ENCODE data around the gene TRIM37.
"Not testable (repeated sequence)": the region's sequence is repeated elsewhere in the genome, so short reads cannot be mapped to it uniquely, and the experiment has no call there.

Gene TRIM37

DNA sequence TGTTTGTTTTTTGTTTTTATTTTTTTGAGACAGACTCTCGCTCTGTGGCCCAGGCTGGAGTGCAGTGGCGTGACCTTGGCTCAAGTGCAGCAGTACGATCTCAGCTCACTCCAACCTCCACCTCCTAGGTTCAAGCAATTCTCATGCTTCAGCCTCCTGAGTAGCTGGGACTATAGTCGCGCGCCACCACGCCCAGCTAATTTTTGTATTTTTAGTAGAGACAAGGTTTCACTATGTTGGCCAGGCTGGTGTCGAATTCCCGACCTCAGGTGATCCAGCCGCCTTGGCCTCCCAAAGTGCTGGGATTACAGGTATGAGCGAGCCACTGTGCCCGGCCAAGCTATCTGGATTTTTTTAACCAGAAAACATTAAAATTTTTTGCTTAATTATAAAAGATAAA, 16.1 kb downstream of the TRIM37 start:
- H3K4me3 ChIP-seq (ENCODE audit: extremely low read depth, insufficient read depth, low read length, poor library complexity, severe bottlenecking); H3K27ac ChIP-seq (ENCODE audit: low read depth, low read length, severe bottlenecking); H3K4me1 ChIP-seq (ENCODE audit: control insufficient read depth, insufficient read depth, low read length, poor library complexity, severe bottlenecking); H3K9me3 ChIP-seq (ENCODE audit: control insufficient read depth, low read length): not testable (repeated sequence)
- peaks cover 20% of the 10 kb centered on the region for H3K36me3 ChIP-seq (ENCODE audit: control insufficient read depth, insufficient read depth, low read length)
- WGBS, 2 experiments (ENCODE audit: insufficient coverage in 2 of 2): 98 to 100% methylated on average over 7 to 10 of the region's 12 CpGs

DNA sequence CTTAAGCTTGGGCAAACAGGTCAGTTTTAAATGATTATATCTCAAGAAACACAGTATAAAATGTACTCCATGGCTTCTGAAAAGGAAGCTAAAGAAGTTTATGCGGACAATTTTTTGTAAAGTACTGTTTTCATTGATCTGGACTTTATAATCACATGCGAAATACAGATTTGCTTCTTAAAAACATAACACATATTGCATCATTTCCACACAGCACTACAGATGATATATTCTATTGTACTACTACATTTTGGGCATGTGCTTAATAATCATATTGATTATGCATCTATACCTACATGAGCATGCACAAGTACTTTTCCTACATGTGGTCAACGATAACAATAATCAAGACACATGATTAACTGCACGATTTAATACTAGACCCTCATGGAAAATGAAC, 22.5 kb downstream of the TRIM37 start:
- H3K4me3 ChIP-seq (ENCODE audit: extremely low read depth, insufficient read depth, low read length, poor library complexity, severe bottlenecking): no peak overlapping the region
- H3K27ac ChIP-seq (ENCODE audit: low read depth, low read length, severe bottlenecking): no peak overlapping the region
- no peaks in the 10 kb centered on the region for H3K4me1 ChIP-seq (ENCODE audit: control insufficient read depth, insufficient read depth, low read length, poor library complexity, severe bottlenecking)
- no CpG with 5 or more reads among the region's 4 CpGs for WGBS, 2 experiments (ENCODE audit: insufficient coverage in 2 of 2)
- H3K36me3 ChIP-seq (ENCODE audit: control insufficient read depth, insufficient read depth, low read length): peaks cover 36% of the 10 kb centered on the region
- no peaks in the 10 kb centered on the region for H3K9me3 ChIP-seq (ENCODE audit: control insufficient read depth, low read length)

GRCh38 chr17:59074494-59074893, 32.2 kb downstream of the TRIM37 start:
- Histone ChIP-seq H3K4me1 (ENCODE audit: control insufficient read depth, insufficient read depth, low read length, poor library complexity, severe bottlenecking) (no peaks in the 10 kb centered on the region), H3K36me3 (ENCODE audit: control insufficient read depth, insufficient read depth, low read length) (peaks cover 42% of the 10 kb centered on the region), H3K4me3 (ENCODE audit: extremely low read depth, insufficient read depth, low read length, poor library complexity, severe bottlenecking) (no peak overlapping the region), H3K9me3 (ENCODE audit: control insufficient read depth, low read length) (no peaks in the 10 kb centered on the region), H3K27ac (ENCODE audit: low read depth, low read length, severe bottlenecking) (no peak overlapping the region)

DNA sequence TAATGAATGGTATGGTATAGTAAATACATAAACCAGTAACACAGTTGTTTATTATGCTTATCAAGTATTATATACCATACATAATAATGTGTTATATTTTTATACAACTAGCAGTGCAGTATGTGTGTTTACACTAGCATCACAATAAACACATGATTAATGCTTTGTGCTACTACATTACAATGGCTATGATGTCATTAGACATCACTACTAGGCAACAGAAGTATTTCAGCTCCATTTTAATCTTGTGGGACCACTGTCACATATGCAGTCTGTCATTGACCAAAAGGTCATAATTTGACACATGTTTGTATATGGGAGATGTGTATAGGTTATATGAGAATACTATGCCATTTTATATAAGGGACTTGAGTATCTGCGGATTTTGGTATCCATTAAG, 32.7 kb downstream of the TRIM37 start:
- Histone ChIP-seq H3K36me3 (ENCODE audit: control insufficient read depth, insufficient read depth, low read length) (peaks cover 39% of the 10 kb centered on the region), H3K27ac (ENCODE audit: low read depth, low read length, severe bottlenecking) (no peak overlapping the region), H3K9me3 (ENCODE audit: control insufficient read depth, low read length) (no peaks in the 10 kb centered on the region), H3K4me3 (ENCODE audit: extremely low read depth, insufficient read depth, low read length, poor library complexity, severe bottlenecking) (no peak overlapping the region), H3K4me1 (ENCODE audit: control insufficient read depth, insufficient read depth, low read length, poor library complexity, severe bottlenecking) (no peaks in the 10 kb centered on the region)
- 100% methylated on average over 1 of the region's 1 CpG; no CpG with 5 or more reads in 1 of the 2 experiments for WGBS, 2 experiments (ENCODE audit: insufficient coverage in 2 of 2)

DNA sequence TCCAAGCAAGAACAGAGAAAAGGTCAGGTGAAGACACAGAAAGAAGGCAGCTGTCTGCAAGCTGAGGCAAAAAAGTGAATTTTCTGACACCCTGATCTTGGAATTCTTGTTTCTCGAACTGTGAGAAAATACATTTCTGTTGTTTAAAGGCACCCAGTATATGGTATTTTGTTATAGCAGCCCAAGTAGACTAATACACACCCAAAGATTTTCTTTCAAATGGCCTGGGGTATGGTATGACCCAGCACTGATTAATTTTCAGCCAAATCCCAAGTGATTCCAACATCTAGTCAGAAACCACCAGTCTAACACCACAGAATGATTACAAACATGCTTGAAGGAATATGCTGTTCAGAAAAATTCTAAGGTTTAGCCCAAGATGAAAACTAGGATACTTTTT, 36.8 kb downstream of the TRIM37 start:
- no peaks in the 10 kb centered on the region for H3K9me3 ChIP-seq (ENCODE audit: control insufficient read depth, low read length)
- H3K36me3 ChIP-seq (ENCODE audit: control insufficient read depth, insufficient read depth, low read length): peaks cover 37% of the 10 kb centered on the region
- no CpG with 5 or more reads among the region's 1 CpG for WGBS, 2 experiments (ENCODE audit: insufficient coverage in 2 of 2)
- H3K4me1 ChIP-seq (ENCODE audit: control insufficient read depth, insufficient read depth, low read length, poor library complexity, severe bottlenecking): no peaks in the 10 kb centered on the region
- H3K27ac ChIP-seq (ENCODE audit: low read depth, low read length, severe bottlenecking): no peak overlapping the region
- no peak overlapping the region for H3K4me3 ChIP-seq (ENCODE audit: extremely low read depth, insufficient read depth, low read length, poor library complexity, severe bottlenecking)

GRCh38 chr17:59067756-59068155, 38.9 kb downstream of the TRIM37 start:
- Histone ChIP-seq H3K4me1 (ENCODE audit: control insufficient read depth, insufficient read depth, low read length, poor library complexity, severe bottlenecking) (no peaks in the 10 kb centered on the region), H3K4me3 (ENCODE audit: extremely low read depth, insufficient read depth, low read length, poor library complexity, severe bottlenecking) (no peak overlapping the region), H3K36me3 (ENCODE audit: control insufficient read depth, insufficient read depth, low read length) (peaks cover 42% of the 10 kb centered on the region), H3K27ac (ENCODE audit: low read depth, low read length, severe bottlenecking) (no peak overlapping the region), H3K9me3 (ENCODE audit: control insufficient read depth, low read length) (no peaks in the 10 kb centered on the region)
- WGBS, 2 experiments (ENCODE audit: insufficient coverage in 2 of 2): 100% methylated on average over 1 to 5 of the region's 6 CpGs

- Histone ChIP-seq H3K9me3 (ENCODE audit: control insufficient read depth, low read length) (no peaks in the 10 kb centered on the region), H3K27ac (ENCODE audit: low read depth, low read length, severe bottlenecking) (no peak overlapping the region), H3K4me1 (ENCODE audit: control insufficient read depth, insufficient read depth, low read length, poor library complexity, severe bottlenecking) (no peaks in the 10 kb centered on the region), H3K36me3 (ENCODE audit: control insufficient read depth, insufficient read depth, low read length) (peaks cover 44% of the 10 kb centered on the region), H3K4me3 (ENCODE audit: extremely low read depth, insufficient read depth, low read length, poor library complexity, severe bottlenecking) (no peak overlapping the region)
- WGBS, 2 experiments (ENCODE audit: insufficient coverage in 2 of 2): no CpG with 5 or more reads among the region's 2 CpGs
These were observed 39.3 kb downstream of the TRIM37 start for GRCh38 chr17:59067340-59067739.

- Histone ChIP-seq H3K9me3 (ENCODE audit: control insufficient read depth, low read length) (no peaks in the 10 kb centered on the region), H3K4me3 (ENCODE audit: extremely low read depth, insufficient read depth, low read length, poor library complexity, severe bottlenecking) (no peak overlapping the region), H3K27ac (ENCODE audit: low read depth, low read length, severe bottlenecking) (no peak overlapping the region), H3K4me1 (ENCODE audit: control insufficient read depth, insufficient read depth, low read length, poor library complexity, severe bottlenecking) (no peaks in the 10 kb centered on the region), H3K36me3 (ENCODE audit: control insufficient read depth, insufficient read depth, low read length) (peaks cover 42% of the 10 kb centered on the region)
- WGBS, 2 experiments (ENCODE audit: insufficient coverage in 2 of 2): 90% methylated on average over 2 of the region's 2 CpGs; no CpG with 5 or more reads in 1 of the 2 experiments
These were observed 44.2 kb downstream of the TRIM37 start for GRCh38 chr17:59062509-59062908.

- no peak overlapping the region for H3K4me3 ChIP-seq (ENCODE audit: extremely low read depth, insufficient read depth, low read length, poor library complexity, severe bottlenecking)
- peaks cover 59% of the 10 kb centered on the region for H3K36me3 ChIP-seq (ENCODE audit: control insufficient read depth, insufficient read depth, low read length)
- WGBS, 2 experiments (ENCODE audit: insufficient coverage in 2 of 2): 80 to 94% methylated on average over 1 to 3 of the region's 5 CpGs
- no peak overlapping the region for H3K27ac ChIP-seq (ENCODE audit: low read depth, low read length, severe bottlenecking)
- no peaks in the 10 kb centered on the region for H3K4me1 ChIP-seq (ENCODE audit: control insufficient read depth, insufficient read depth, low read length, poor library complexity, severe bottlenecking)
- no peaks in the 10 kb centered on the region for H3K9me3 ChIP-seq (ENCODE audit: control insufficient read depth, low read length)
These were observed 49.8 kb downstream of the TRIM37 start for GRCh38 chr17:59056857-59057256.

DNA sequence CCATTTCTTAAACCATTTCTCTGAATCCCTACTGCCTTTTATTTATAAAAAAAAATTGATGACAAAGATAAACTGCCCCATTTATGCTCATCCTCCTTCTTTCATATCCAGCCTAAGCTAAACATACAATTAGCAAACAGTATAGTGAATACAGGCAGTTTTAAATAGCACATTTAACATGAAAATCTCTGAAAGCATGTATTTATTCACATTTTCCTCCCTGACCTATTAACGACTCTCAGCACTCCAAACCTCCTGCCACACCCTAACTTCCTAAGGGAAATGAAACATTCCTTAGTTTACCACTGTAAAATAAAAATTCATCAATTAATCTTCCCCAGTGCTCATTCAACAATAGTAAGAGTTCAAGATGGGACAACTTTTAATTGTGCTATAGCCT, 56.9 kb downstream of the TRIM37 start:
- H3K36me3 ChIP-seq (ENCODE audit: control insufficient read depth, insufficient read depth, low read length): peaks cover 62% of the 10 kb centered on the region
- H3K27ac ChIP-seq (ENCODE audit: low read depth, low read length, severe bottlenecking): no peak overlapping the region
- WGBS, 2 experiments (ENCODE audit: insufficient coverage in 2 of 2): 88 to 100% methylated on average over 1 of the region's 1 CpG
- H3K4me3 ChIP-seq (ENCODE audit: extremely low read depth, insufficient read depth, low read length, poor library complexity, severe bottlenecking): no peak overlapping the region
- H3K9me3 ChIP-seq (ENCODE audit: control insufficient read depth, low read length): no peaks in the 10 kb centered on the region
- H3K4me1 ChIP-seq (ENCODE audit: control insufficient read depth, insufficient read depth, low read length, poor library complexity, severe bottlenecking): no peaks in the 10 kb centered on the region

DNA sequence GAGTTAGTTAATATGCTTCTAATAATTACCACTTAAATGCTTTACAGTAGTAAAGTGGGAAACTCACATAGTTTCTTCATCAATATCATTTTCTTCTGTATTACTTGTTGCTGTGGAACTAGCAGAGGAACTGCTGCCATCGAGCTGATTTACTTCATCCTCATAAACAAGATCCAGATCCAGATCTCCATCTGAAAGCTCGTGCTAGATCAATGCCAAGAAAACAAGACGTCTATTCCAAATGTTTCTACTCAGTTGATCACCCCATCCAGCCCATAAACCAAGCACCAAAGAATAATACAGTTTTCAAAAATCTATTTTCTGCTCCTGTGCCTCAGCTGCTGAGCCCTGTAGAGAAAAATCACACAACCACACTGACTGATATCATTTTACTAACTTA, 59.1 kb downstream of the TRIM37 start:
- WGBS, 2 experiments (ENCODE audit: insufficient coverage in 2 of 2): 87 to 97% methylated on average over 3 of the region's 3 CpGs
- no peak overlapping the region for H3K27ac ChIP-seq (ENCODE audit: low read depth, low read length, severe bottlenecking)
- no peaks in the 10 kb centered on the region for H3K9me3 ChIP-seq (ENCODE audit: control insufficient read depth, low read length)
- H3K4me3 ChIP-seq (ENCODE audit: extremely low read depth, insufficient read depth, low read length, poor library complexity, severe bottlenecking): no peak overlapping the region
- peaks cover 54% of the 10 kb centered on the region for H3K36me3 ChIP-seq (ENCODE audit: control insufficient read depth, insufficient read depth, low read length)
- no peaks in the 10 kb centered on the region for H3K4me1 ChIP-seq (ENCODE audit: control insufficient read depth, insufficient read depth, low read length, poor library complexity, severe bottlenecking)

- no peaks in the 10 kb centered on the region for H3K4me1 ChIP-seq (ENCODE audit: control insufficient read depth, insufficient read depth, low read length, poor library complexity, severe bottlenecking)
- H3K9me3 ChIP-seq (ENCODE audit: control insufficient read depth, low read length): no peaks in the 10 kb centered on the region
- H3K4me3 ChIP-seq (ENCODE audit: extremely low read depth, insufficient read depth, low read length, poor library complexity, severe bottlenecking): no peak overlapping the region
- H3K36me3 ChIP-seq (ENCODE audit: control insufficient read depth, insufficient read depth, low read length): peaks cover 55% of the 10 kb centered on the region
- H3K27ac ChIP-seq (ENCODE audit: low read depth, low read length, severe bottlenecking): no peak overlapping the region
- 92 to 100% methylated on average over 2 to 4 of the region's 4 CpGs for WGBS, 2 experiments (ENCODE audit: insufficient coverage in 2 of 2)
These were observed 60.5 kb downstream of the TRIM37 start for GRCh38 chr17:59046192-59046591.

Measured in mesodermal cell (in vitro differentiated cells).